Smooth muscle cell (in vitro differentiated cells): Measurements from ENCODE around the gene ATXN7L1. TPM values are rescaled to one million over a fixed set of nuclear protein-coding genes. Genes with fewer than 3 reads are reported as not detected.

Experiments used
- DNase-seq: peaks from one replicate; lab custom pipeline; 2025; ENCODE audit not compliant: unreplicated experiment; lab: John Stamatoyannopoulos, UW
- H2AFZ ChIP-seq: fragments of 200-600 bp; sonication (generic); 2 replicates; pipeline ENCODE4 v1.6.0; 2016; ENCODE audit warnings: antibody characterized with exemption, low read depth, mild to moderate bottlenecking
- H3F3A ChIP-seq: fragments of 200-600 bp; sonication (generic); 2 replicates; pipeline ENCODE4 v1.6.0; 2017; ENCODE audit warnings: antibody characterized with exemption, low read depth
- H3K27ac ChIP-seq: fragments of 200-600 bp; sonication (generic); 2 replicates; pipeline ENCODE4 v1.5.1; 2016; ENCODE audit warnings: low read depth, mild to moderate bottlenecking
- H3K27me3 ChIP-seq: fragments of 200-600 bp; sonication (generic); 2 replicates; pipeline ENCODE4 v1.6.1; 2016; ENCODE audit warnings: low read depth, mild to moderate bottlenecking
- H3K36me3 ChIP-seq: fragments of 200-600 bp; sonication (generic); 2 replicates; pipeline ENCODE4 v1.5.1; 2016; ENCODE audit warnings: low read depth
- H3K4me1 ChIP-seq: fragments of 200-600 bp; sonication (generic); 2 replicates; pipeline ENCODE4 v1.5.1; 2016; ENCODE audit warnings: low read depth
- H3K4me2 ChIP-seq: fragments of 200-600 bp; sonication (generic); 2 replicates; pipeline ENCODE4 v1.6.0; 2016; ENCODE audit warnings: mild to moderate bottlenecking
- H3K4me3 ChIP-seq: fragments of 200-600 bp; sonication (generic); 2 replicates; pipeline ENCODE4 v1.5.1; 2016; ENCODE audit warnings: mild to moderate bottlenecking
- H3K79me2 ChIP-seq: fragments of 200-600 bp; sonication (generic); 2 replicates; pipeline ENCODE4 v1.6.0; 2016; ENCODE audit warnings: low read depth, mild to moderate bottlenecking
- H3K9ac ChIP-seq: fragments of 200-600 bp; sonication (generic); 2 replicates; pipeline ENCODE4 v1.6.0; 2016; ENCODE audit warnings: low read depth
- H3K9me3 ChIP-seq: fragments of 200-600 bp; sonication (generic); replicated peaks from 2 replicates; pipeline ENCODE4 v1.5.1; 2016; ENCODE audit warnings: low read depth
- H4K20me1 ChIP-seq: fragments of 200-600 bp; sonication (generic); 2 replicates; pipeline ENCODE4 v1.6.0; 2016; ENCODE audit warnings: low read depth
- WGBS: methylation state at CpG from one replicate; pipeline ENCODE4 v1.1.7; 2016; ENCODE audit warnings: low lambda C conversion rate; 5-methylcytosine and 5-hydroxymethylcytosine counted together
- polyA plus RNA-seq: library from polyadenylated mRNA; unstranded; fragments of >200 nt; fragmentation: Nextera tagmentation; extraction: Ambion mirVana; gene quantifications from 2 replicates; pipeline ENCODE4 v1.2.1, GENCODE V29; 2016
- total RNA-seq: library from RNA; depleted of rRNA; stranded (reverse); fragments of >200 nt; gene quantifications from 2 replicates; pipeline ENCODE4 v1.2.3, GENCODE V29; 2014
- TF ChIP-seq, protein P1 (sequence below): fragments of 200-600 bp; sonication (generic); IDR thresholded peaks from 2 replicates; pipeline ENCODE4 v1.5.1; 2017; ENCODE audit warnings: borderline replicate concordance, mild to moderate bottlenecking, antibody characterized with exemption; ENCODE audit not compliant: insufficient read depth, poor library complexity, severe bottlenecking

ATXN7L1 gene
- total and polyA plus RNA-seq, 2 experiments from 2014 or later, result 3.3 to 4.4 TPM

GRCh38 chr7:105802604-105803428, 73.6 kb downstream of the ATXN7L1 start:
- no peaks in the 10 kb centered on the region for H3K27me3 ChIP-seq
- no peaks in the 10 kb centered on the region for H3K36me3 ChIP-seq
- no peak overlapping the region for H2AFZ ChIP-seq
- H3K9me3 ChIP-seq, result no peaks in the 10 kb centered on the region
- 75% methylated on average over 7 of the region's 7 CpGs for WGBS
- no peak for DNase-seq
- no peak overlapping the region for H3K4me2 ChIP-seq
- peaks cover 21% of the 10 kb centered on the region for H4K20me1 ChIP-seq
- no peak overlapping the region for H3K27ac ChIP-seq
- peaks cover 16% of the 10 kb centered on the region for H3F3A ChIP-seq
- TF ChIP-seq, protein P1, sequence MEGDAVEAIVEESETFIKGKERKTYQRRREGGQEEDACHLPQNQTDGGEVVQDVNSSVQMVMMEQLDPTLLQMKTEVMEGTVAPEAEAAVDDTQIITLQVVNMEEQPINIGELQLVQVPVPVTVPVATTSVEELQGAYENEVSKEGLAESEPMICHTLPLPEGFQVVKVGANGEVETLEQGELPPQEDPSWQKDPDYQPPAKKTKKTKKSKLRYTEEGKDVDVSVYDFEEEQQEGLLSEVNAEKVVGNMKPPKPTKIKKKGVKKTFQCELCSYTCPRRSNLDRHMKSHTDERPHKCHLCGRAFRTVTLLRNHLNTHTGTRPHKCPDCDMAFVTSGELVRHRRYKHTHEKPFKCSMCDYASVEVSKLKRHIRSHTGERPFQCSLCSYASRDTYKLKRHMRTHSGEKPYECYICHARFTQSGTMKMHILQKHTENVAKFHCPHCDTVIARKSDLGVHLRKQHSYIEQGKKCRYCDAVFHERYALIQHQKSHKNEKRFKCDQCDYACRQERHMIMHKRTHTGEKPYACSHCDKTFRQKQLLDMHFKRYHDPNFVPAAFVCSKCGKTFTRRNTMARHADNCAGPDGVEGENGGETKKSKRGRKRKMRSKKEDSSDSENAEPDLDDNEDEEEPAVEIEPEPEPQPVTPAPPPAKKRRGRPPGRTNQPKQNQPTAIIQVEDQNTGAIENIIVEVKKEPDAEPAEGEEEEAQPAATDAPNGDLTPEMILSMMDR, result no peak
- no peaks in the 10 kb centered on the region for H3K79me2 ChIP-seq
- H3K4me3 ChIP-seq, result no peak overlapping the region
- peaks cover 13% of the 10 kb centered on the region for H3K4me1 ChIP-seq
- no peak overlapping the region for H3K9ac ChIP-seq

DNA sequence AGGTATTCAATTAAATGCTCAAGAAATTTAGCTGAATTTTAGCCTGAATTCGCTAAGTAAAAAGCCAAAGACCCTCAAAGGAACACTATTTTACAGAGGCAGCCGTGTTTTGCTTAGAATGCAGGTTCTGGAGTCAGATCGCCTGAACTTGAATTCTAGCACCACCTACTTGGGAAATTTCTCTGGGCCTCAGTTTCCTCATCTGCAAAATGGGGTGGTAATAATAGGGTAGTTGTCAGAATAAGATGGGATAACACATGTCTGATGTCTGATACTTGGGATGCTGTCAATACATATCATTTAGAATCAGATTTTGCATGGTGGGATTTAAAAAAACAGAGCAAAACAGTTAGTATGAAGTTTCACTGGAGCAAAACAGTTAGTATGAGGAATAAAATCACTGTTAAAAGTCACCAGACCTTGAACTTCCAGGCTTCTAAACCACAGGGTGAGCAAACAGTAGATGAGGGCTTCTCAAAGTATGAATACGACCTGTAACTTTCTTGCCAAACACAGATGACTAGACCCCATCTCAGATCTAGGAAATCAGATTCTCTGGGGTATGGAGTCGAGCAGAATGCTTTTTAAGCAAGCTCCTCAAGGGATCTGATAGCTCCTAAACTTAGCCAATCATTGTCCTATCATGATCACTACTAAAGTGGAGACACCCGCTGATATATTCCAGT, 75.4 kb downstream of the ATXN7L1 start:
- Histone ChIP-seq H3K9ac (no peak overlapping the region), H3K4me2 (peak overlapping the region; percentile 73), H2AFZ (no peak overlapping the region), H3K9me3 (no peaks in the 10 kb centered on the region), H3K4me3 (no peak overlapping the region), H3K36me3 (no peaks in the 10 kb centered on the region), H3K27ac (peak overlapping the region; percentile 65), H4K20me1 (peaks cover 13% of the 10 kb centered on the region), H3K4me1 (peaks cover 13% of the 10 kb centered on the region), H3F3A (peaks cover 16% of the 10 kb centered on the region), H3K27me3 (no peaks in the 10 kb centered on the region), H3K79me2 (no peaks in the 10 kb centered on the region)
- TF ChIP-seq, protein P1, result no peak
- WGBS, result 90% methylated on average over 6 of the region's 6 CpGs
- DNase-seq, result no peak

GRCh38 chr7:105800442-105800841, 76.0 kb downstream of the ATXN7L1 start:
- Histone ChIP-seq H3K27ac (peak overlapping the region; percentile 65), H4K20me1 (peaks cover 13% of the 10 kb centered on the region), H3K4me1 (peaks cover 13% of the 10 kb centered on the region), H3K9me3 (no peaks in the 10 kb centered on the region), H3K9ac (no peak overlapping the region), H3K36me3 (no peaks in the 10 kb centered on the region), H3K4me2 (peak overlapping the region; percentile 73), H3F3A (peaks cover 16% of the 10 kb centered on the region), H3K79me2 (no peaks in the 10 kb centered on the region), H2AFZ (no peak overlapping the region), H3K4me3 (no peak overlapping the region), H3K27me3 (no peaks in the 10 kb centered on the region)
- 19% methylated on average over 3 of the region's 3 CpGs for WGBS
- DNase-seq, result no peak
- TF ChIP-seq, protein P1, result no peak
